Adrenal gland (tissue), 12 donors: ENCODE measurements around the gene MYO10. TPM values are rescaled to one million over a fixed set of nuclear protein-coding genes. Genes with fewer than 3 reads are reported as not detected.

Source experiments
- DNase-seq, 7 donors: peaks; one replicate each; pipeline ENCODE4 v3.0.0-alpha.2; 2019 to 2020
- H3K27ac ChIP-seq, 5 donors: fragments of 200-600 bp; sonication (generic) in 4 of 5; 1 replicate in 3 of 5; 2 replicates in 2 of 5; pipeline versions ENCODE4 v1.5.1 to v1.8.0; 2016 to 2020; ENCODE audit warnings: mild to moderate bottlenecking in 1 of 5
- H3K27me3 ChIP-seq: fragments of 200-600 bp; 2 replicates; pipeline ENCODE4 v1.8.0; 2021
- H3K36me3 ChIP-seq, 2 donors: fragments of 200-600 bp; replicated peaks in 1 of 2; 1 replicate in 1 of 2; 2 replicates in 1 of 2; pipeline versions ENCODE4 v1.5.1 to v1.8.0; 2018 to 2022
- H3K4me1 ChIP-seq, 2 donors: fragments of 200-600 bp; replicated peaks in 1 of 2; 1 replicate in 1 of 2; 2 replicates in 1 of 2; pipeline versions ENCODE4 v1.5.1 to v1.8.0; 2018 to 2021
- H3K4me3 ChIP-seq, 4 donors: fragments of 200-600 bp; sonication (generic) in 3 of 4; one replicate each; pipeline ENCODE4 v1.5.1; 2016 to 2018
- H3K9me3 ChIP-seq, 3 donors: fragments of 200-600 bp; sonication (generic) in 1 of 3; replicated peaks in 1 of 3; 1 replicate in 2 of 3; 2 replicates in 1 of 3; pipeline versions ENCODE4 v1.5.1 to v1.8.0; 2016 to 2021
- POLR2A ChIP-seq, 2 donors: fragments of 450-650 bp; IDR thresholded peaks; one replicate each; pipeline ENCODE4 v1.6.1; 2017; ENCODE audit warnings: antibody characterized with exemption in 2 of 2, mild to moderate bottlenecking in 2 of 2, moderate library complexity in 1 of 2
- WGBS, 4 donors: extraction: QIAGEN DNeasy Blood & Tissue Kit in 2 of 4; methylation state at CpG; one replicate each; pipeline versions ENCODE4 v1.1.5 to v1.1.7; 2013 to 2017; 5-methylcytosine and 5-hydroxymethylcytosine counted together
- intact Hi-C, 2 donors: fragments of 100-400 bp; cut with DNase I; formaldehyde crosslinking; loops; one replicate each; pipeline versions ENCODE4 v1.14.1 to v1.15.0; 2022 to 2023
- polyA plus RNA-seq, 3 donors: library from polyadenylated mRNA; stranded (reverse); fragments of 200-250 nt in 2 of 3; fragments of 350-450 nt in 1 of 3; fragmentation: Illumina TruSeq in 1 of 3; extraction: RNeasy Lipid Tissue Mini Kit (QIAGEN cat#74804) in 1 of 3; gene quantifications; one replicate each; pipeline ENCODE4 v1.2.3, GENCODE V29; 2013 to 2014
- total RNA-seq, 9 donors: library from RNA; depleted of rRNA in 4 of 9; stranded (reverse); fragments of >200 nt in 4 of 9; fragments of 120-200 nt in 1 of 9; fragmentation: NEBNext Ultra II Directional in 1 of 9; extraction: Animal tissue kit (Norgen Biotek cat#: 25700) in 1 of 9; gene quantifications; one replicate each; pipeline versions ENCODE4 v1.1.0 to v1.2.4, GENCODE V29; 2013 to 2023
- TF ChIP-seq, protein P1 (sequence below), 6 experiments: fragments of 450-650 bp in 4 of 6; fragments of 200-600 bp in 2 of 6; sonication (generic) in 1 of 6; IDR thresholded peaks; 1 replicate in 5 of 6; 2 replicates in 1 of 6; pipeline versions ENCODE4 v1.5.1 to v1.8.0; 2016 to 2021; ENCODE audit warnings: antibody characterized with exemption in 6 of 6, mild to moderate bottlenecking in 2 of 6, moderate library complexity in 1 of 6
- donor health status: healthy with polysubstance abuse.
- donor health status: Bipolar disorder and iron deficiency.
- donor health status: DM: yes; HTN: yes; CAD: no.
- donor health status: DM: no; HTN: no; CAD: no.
- donor health status: DM: no; HTN: no; CAD: no.
- donor health status: DM: yes; HTN: yes; CAD: no.

Gene MYO10
- total and polyA plus RNA-seq, 12 donors = 2.2 to 38.9 (median 10.5) TPM

DNA sequence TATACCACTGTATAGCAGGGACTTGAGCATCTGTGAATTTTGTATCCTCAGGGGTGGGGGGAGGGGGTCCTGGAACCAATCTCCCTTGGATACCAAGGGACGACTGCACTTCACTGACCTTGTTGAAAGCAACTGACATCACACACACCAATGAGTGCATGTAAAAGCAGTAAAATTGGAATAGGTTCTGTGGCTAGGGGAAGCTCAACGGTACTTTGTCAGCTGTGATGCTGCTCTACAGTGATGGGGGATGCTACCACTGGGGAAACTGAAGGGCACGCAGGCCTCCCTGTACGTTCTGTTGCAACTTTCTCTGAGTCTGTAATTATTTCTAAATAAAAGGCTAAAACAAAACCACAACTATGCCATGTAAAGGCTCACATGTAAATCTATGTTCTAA is 272.2 kb downstream of the MYO10 start:
- Histone ChIP-seq H3K36me3 (no peaks in the 10 kb centered on the region), H3K4me3 (no peak overlapping the region), H3K27me3 (no peaks in the 10 kb centered on the region), H3K9me3 (no peaks in the 10 kb centered on the region), H3K4me1 (no peaks in the 10 kb centered on the region), H3K27ac (no peak overlapping the region)
- no peak for DNase-seq
- 66 to 74% (median 69%) methylated on average over 3 to 4 of the region's 4 CpGs for WGBS, 4 donors
- intact Hi-C loops = no loop called here
- TF ChIP-seq POLR2A (IDR thresholded peaks at IDR 0.05) = no peak
- TF ChIP-seq, protein P1, sequence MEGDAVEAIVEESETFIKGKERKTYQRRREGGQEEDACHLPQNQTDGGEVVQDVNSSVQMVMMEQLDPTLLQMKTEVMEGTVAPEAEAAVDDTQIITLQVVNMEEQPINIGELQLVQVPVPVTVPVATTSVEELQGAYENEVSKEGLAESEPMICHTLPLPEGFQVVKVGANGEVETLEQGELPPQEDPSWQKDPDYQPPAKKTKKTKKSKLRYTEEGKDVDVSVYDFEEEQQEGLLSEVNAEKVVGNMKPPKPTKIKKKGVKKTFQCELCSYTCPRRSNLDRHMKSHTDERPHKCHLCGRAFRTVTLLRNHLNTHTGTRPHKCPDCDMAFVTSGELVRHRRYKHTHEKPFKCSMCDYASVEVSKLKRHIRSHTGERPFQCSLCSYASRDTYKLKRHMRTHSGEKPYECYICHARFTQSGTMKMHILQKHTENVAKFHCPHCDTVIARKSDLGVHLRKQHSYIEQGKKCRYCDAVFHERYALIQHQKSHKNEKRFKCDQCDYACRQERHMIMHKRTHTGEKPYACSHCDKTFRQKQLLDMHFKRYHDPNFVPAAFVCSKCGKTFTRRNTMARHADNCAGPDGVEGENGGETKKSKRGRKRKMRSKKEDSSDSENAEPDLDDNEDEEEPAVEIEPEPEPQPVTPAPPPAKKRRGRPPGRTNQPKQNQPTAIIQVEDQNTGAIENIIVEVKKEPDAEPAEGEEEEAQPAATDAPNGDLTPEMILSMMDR (IDR thresholded peaks at IDR 0.05) = no peak

DNA sequence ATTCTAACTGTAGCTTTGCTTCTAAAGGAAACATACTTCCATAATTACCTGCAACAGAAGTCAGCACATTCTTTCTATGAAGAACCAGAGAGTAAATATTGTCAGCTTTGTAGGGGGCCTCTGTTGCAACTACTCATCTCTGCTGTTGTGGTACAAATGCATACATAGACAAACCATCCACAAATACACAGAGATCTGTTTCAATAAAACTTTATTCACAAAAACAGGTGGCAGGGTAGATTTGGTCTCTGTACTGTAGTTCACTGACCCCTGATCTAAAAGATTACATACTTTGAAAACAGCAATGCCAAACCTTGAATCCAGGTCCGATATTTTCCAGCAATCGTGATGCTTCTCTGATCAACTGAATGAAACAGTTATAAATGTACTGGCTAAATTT is 274.4 kb downstream of the MYO10 start:
- intact Hi-C loops = no loop called here
- no peak for DNase-seq
- WGBS, 4 donors = 84 to 95% (median 91%) methylated on average over 2 of the region's 2 CpGs
- Histone ChIP-seq H3K4me3 (no peak overlapping the region), H3K36me3 (no peaks in the 10 kb centered on the region), H3K4me1 (no peaks in the 10 kb centered on the region), H3K27me3 (no peaks in the 10 kb centered on the region), H3K27ac (no peak overlapping the region), H3K9me3 (no peaks in the 10 kb centered on the region)
- TF ChIP-seq, protein P1 (IDR thresholded peaks at IDR 0.05) = no peak
- no peak for TF ChIP-seq POLR2A (IDR thresholded peaks at IDR 0.05)

DNA sequence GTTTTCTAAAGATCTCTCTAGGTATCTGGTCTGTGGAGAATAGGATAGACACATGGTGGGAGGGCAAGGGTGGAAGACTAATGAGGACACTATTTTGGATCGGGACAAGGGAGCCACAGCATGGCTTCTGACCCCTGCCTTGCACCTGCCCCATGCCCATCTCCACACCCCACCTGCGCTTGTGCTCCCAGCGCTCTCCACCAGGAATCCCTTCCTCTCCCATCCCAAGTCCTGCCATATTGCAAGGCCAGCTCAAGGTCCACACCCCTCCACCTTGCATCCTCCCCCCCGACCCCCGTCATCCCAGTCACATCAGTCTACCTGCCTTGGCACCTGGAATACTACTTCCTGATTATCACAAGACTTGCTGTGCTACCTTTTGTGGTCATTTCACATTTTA is 275.1 kb downstream of the MYO10 start:
- H3K27me3 ChIP-seq = no peaks in the 10 kb centered on the region
- TF ChIP-seq POLR2A (IDR thresholded peaks at IDR 0.05) = no peak
- TF ChIP-seq, protein P1 (IDR thresholded peaks at IDR 0.05) = no peak
- intact Hi-C loops = no loop called here
- H3K4me1 ChIP-seq = no peaks in the 10 kb centered on the region
- no peaks in the 10 kb centered on the region for H3K9me3 ChIP-seq
- H3K27ac ChIP-seq = no peak overlapping the region
- 64 to 92% (median 77%) methylated on average over 5 of the region's 5 CpGs for WGBS, 4 donors
- no peak overlapping the region for H3K4me3 ChIP-seq
- no peaks in the 10 kb centered on the region for H3K36me3 ChIP-seq
- DNase-seq = no peak

DNA sequence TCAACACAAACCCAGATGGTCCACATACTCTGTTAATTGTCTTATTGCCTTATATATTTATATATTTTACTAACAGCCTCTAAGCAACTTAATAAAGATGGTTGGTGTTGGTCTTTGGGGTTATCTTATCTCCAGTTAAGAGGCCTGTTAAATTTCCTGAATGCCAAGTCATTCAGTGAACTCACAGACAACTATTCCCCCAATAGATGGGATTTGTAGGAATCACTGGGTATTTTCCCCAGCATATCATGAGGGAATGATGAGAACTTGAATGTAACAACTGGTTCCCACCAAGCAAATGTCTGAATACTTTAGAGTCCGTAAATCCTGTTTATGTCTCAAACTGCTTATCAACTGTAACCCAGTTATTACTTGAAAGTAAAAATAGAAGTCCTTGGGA is 276.6 kb downstream of the MYO10 start:
- DNase-seq = no peak
- TF ChIP-seq, protein P1 (IDR thresholded peaks at IDR 0.05) = no peak
- Histone ChIP-seq H3K36me3 (no peaks in the 10 kb centered on the region), H3K4me1 (no peaks in the 10 kb centered on the region), H3K27me3 (no peaks in the 10 kb centered on the region), H3K27ac (no peak overlapping the region), H3K9me3 (no peaks in the 10 kb centered on the region), H3K4me3 (no peak overlapping the region)
- 64 to 85% (median 71%) methylated on average over 1 of the region's 1 CpG for WGBS, 4 donors
- intact Hi-C loops = no loop called here
